GM19395 (cell line): ENCODE measurements around the gene ZBTB25.
A peak's percentile ranks its signal among the peaks of the same experiment; 100 is the strongest.

ENCODE experiments used
- ATAC-seq: cut with Tn5 transposase; IDR thresholded peaks from one replicate; pipeline ENCODE4 v1.9.1; 2021; ENCODE audit warnings: mild to moderate bottlenecking, moderate library complexity; ENCODE audit not compliant: unreplicated experiment

Gene ZBTB25

DNA sequence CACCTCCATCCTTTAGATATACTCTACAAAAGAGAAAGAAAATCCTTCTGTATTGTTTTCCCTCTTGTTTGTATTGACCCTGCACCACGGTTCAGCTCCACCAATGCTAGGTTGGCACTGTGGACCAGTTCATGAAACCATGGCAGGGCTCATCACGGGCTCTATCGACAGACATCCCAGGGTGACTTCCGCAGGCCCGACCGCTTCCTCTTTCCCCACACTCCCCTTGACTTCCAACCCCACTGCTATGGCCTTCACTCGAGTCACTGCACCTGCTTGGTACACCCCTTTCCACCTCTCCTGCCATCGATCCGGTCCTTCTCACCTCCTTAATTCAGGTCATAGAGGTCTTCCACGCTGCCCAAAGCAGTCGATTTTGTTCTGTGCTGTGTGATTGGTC, 59.5 kb downstream of the ZBTB25 start:
- no peak for ATAC-seq

DNA sequence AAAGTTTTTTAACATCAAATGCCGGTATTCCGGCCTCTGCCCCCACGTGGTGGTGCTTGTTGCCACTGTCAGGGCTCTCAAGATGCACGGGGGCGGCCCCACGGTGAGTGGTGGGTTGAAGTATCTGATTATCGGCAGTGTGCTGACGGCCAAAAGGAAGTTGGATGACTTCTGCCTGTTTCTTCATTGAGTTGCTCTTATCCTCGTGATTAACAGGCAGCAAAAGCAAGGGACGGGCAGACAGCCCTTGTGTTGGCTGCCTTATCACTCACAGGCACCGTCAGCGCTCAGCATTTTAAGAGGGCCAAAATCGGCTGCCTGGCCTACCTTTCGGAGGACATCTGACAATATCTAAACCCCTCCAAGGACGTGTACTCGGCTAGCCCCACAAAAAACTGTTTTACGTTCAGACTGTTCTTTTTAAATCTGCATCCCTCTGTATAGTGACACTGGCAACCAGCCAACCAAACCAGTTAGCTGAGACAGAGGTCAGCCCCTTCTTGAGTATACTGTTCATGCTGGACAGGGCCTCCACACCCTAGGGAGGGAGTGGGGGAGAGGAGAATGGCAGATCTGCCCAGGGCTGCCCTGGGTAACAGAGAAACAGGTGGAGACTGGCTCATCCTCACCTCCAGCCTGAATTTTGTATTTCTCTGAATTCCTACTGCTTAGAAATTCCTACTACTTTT, 61.2 kb downstream of the ZBTB25 start:
- ATAC-seq = no peak

DNA sequence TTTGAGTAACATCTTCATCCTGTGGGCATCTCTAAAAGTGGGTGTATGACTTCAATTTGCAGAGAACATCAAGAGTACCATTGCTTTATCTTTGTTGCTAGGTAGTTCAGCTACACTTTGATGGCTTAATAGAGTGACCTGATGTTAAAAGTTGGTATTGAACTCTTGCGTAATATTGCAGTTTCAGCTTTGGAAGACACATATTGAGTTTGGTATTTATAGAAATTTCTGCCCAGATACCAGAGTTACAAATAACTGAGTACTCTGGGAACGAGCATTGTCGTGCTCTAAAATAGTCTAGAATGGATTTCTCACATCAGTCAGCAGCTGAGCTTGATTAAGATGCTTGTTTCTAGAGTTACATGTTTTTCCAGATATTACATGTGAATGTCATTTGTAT, 63.1 kb downstream of the ZBTB25 start:
- ATAC-seq = no peak

DNA sequence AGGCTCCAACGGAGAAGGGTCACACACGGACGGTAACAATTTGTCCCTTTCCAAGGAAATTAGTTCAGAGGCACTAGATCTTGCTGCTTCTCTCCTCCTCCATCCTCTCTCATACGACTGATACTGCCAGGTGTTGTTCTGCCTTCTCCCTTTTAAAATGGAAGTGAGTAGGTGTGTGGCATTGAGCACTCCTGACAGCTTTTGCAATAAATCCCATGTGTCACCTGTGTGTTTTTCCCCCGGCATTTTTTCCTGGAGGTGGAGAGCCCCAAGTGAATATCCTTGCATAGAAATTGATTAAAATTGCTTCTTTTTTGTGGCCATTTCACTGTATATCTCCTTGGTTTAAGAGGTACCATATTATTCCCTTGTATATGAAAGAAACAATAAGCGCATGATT, 64.5 kb downstream of the ZBTB25 start:
- ATAC-seq = no peak

DNA sequence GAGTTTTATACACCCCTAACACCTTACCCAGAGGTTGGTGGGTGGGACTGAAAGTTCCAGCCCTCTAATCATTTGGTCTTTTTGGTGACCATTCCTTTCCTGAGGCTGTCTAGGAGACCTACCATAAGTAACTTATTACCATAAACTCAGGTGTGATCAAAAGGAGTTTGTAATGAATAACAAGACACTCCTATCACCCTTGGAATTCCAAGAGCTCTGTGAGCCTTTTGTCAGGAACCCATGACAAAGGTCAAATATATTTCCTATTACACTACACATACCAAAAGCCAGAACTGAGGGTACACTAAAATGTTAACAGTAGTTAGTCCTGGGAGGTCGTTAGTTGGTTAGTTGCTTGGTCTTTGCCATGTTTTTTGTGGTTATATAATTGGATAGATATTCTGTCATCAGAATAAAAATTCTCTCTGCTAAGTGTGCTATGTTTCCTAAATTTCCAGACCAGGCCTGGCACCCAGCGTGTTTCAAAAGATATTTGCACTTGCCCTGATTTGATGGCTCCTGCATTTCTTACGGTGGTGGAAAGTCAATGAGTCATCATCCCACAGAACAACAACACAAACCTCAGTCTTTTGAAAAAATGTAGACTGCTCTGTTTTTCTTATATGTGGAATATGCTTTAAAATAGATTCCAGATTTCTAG, 65.3 kb downstream of the ZBTB25 start:
- ATAC-seq = no peak

DNA sequence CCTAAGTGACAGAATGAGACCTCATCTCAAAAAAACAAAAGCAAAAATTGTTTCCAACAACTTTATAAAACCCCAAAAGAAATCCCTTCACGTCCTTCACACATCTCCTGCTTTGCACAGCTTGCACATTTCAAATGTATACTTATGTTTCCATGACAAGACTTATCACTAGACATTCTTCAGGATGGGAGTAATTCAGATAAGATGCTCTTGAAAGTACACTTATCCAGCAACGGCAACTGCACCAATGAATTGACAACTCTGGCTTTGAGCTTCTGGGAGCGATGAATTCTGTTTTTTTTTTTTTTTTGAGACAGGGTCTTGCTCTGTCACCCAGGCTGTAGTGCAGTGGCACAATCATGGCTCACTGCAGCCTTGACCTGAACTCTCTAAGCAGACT, 69.1 kb downstream of the ZBTB25 start:
- ATAC-seq = no peak

DNA sequence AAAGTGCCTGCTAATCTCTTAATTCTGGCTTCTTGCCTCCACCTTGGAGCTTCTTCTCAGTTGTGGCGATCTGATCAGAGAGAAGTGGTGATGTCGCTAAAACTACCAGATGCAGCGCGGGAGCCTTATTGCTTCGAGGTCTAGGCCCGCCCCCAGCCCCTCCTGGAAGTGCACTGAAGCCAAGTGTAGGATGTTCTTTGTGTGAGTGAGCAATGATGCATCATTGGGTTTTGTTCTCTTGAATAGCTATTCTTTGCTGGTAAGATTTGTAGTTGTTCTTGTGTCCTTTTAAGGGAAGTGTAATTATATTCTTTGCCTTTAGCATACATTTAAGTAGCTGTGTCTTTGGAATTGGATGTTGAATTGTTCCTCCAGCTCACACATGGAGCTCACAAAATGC, 79.7 kb downstream of the ZBTB25 start:
- ATAC-seq = no peak

DNA sequence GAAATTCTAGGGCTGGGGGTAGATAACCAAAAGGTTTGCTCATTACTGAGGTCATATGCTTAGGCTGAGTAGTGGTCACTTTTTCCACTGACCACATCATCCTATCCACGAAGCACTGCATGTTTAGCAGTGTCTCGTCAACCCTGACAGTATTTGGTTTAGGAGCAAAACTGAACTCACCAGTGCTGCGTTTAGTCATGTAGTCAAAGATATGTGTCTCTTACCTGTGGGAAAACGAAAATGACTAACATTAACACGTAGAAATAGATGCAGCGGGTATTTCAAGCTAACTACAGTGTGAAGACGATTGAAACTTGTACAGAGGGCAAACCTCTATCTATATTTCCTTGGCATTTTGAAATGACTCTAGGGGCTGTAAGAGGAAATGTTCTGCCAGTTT, 80.9 kb downstream of the ZBTB25 start:
- no peak for ATAC-seq

DNA sequence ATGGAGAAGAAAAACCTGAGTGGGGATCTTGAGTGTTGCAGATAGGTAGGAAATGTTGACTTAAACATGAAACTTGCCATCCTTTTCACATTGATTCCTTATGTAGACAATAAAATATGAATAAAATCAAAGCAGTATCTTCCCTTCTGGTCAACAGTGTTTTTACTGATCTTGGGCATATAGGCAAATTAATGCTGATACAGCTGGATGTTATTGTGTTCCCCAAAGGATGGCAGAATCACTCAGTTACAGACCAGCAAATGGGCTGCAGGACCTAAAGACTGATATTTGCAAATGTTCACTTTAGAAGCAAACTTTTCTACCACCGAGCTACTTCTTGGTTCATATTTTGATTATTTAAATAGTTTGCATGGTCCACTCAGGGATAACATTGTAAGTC, 81.6 kb downstream of the ZBTB25 start:
- ATAC-seq = no peak

DNA sequence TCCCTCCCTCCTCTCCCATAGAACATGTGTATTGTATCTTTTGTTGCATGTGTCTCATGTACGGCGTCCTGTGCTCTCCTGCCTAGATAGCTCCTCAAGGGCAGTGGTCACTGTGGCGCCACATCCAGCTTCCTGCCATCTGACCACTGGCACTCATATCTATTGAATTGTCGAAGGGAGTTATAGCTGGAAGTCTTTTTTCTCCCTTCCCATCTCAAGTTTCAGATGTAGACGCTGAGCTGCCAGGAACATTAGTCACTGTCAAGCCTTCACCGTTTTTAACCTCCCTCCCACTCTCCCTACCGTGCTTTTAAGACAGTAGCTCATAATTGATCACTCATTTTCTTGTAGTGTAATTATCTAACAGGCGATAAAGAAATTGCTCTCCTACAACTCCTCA, 82.5 kb downstream of the ZBTB25 start:
- no peak for ATAC-seq

DNA sequence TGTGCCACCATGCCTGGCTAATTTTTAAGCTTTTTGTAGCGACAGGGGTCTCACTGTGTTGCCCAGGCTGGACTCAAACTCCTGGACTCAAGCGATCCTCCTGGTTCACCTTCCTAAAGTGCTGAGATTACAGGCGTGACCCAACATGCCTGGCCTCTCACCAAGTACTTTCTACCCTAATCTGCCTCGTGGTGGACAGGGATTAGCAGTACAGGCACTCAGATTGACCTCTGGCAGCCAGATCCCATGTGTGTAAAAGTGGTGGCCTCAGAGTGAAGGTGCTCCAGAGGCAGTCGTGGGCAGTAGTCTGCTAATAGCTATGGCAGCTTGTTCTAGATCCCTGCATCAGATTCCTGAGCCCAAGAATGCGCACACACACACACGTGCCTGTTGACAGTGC, 84.6 kb downstream of the ZBTB25 start:
- no peak for ATAC-seq

DNA sequence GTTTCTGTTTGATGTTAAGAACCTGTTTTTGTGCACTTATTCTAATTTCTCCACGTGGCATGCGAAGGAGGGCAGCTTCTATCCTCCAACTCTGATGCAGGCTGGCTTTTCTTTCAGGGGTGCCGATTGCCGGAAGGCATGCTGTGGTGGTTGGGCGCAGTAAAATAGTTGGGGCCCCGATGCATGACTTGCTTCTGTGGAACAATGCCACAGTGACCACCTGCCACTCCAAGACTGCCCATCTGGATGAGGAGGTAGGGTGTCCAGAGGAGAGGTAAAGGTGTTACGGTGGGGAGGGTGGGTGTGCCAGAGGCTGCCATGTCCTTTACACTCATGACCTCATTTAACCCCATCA, 85.9 kb downstream of the ZBTB25 start:
- ATAC-seq = no peak

DNA sequence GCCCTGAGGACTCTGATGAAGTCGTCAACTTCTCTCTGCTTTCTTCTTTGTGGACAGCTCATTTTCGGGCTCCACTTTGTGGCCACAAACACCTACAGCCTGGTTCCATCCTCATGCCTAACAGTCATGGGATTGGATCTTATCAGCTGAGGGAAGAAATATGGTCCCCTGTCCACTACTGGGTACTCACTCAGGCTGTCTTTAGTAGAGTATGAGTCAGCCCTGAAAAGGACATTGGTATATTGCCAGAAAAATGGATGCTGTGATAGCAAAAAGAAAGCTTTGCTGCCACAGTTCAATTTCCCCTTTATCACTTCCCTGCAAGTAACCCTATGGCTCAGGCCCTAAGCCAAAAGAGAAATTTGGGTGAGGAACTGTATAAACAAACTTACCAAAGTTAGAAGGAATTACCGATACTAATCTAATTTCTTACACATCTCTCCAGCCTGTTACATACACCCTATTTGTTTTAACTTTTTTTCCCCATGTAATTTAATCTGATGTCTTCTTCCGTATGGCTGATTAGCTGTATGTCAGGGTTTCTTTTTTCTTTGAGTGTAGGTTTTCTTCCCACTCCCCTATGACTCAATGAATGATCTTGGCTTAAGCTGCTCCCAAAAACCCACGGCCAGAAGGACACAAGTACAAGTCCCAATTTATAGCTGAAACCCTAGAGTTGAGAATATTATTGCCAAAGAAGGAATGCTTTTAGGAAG, 86.4 kb downstream of the ZBTB25 start:
- ATAC-seq = no peak

DNA sequence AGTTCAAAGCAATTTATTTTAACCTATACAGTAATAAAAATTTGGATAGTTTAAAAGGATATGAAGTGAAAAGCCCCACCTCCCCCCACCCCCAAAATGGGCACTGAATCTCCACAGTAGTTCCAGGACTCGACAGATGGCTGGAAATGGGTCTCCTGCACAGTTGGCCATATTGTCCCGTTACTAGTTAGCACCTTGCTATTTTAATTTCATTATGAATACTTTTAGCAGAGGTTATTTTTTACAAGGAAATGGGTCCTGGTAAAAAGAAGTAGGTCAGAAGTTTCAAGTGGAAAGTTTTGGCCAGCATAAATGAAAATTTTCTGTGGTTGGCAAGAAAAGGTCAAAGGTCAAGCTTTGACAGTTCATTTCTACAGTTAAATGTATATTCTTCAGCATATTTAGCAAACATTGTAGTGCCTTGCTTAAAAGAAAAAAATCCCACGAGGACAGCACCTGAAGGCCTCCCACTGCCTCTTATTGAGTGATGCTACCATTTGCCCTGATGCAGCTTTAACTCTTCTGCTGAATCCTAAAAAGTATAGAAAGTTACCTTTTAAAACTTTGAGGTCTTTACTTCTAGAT, 87.2 kb downstream of the ZBTB25 start:
- no peak for ATAC-seq

DNA sequence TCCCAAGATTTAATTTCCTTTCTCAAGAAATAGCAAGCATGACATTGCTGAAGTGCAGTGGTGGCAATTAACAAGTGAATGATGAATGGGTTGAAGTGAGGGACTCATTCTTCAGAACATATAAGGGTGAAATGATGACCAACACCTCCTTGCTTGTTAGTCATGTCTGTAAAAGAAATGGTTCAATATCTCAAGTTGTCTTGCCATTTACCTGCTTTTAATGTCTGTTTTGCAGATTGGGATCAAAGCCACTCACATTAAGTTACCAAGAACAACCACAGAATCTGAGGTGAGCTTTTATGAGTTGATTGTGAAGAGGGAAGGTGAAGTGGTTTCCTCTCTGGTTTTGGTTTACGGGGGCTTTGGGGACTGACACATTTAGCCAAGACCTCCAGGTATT, 91.4 kb downstream of the ZBTB25 start:
- no peak for ATAC-seq

DNA sequence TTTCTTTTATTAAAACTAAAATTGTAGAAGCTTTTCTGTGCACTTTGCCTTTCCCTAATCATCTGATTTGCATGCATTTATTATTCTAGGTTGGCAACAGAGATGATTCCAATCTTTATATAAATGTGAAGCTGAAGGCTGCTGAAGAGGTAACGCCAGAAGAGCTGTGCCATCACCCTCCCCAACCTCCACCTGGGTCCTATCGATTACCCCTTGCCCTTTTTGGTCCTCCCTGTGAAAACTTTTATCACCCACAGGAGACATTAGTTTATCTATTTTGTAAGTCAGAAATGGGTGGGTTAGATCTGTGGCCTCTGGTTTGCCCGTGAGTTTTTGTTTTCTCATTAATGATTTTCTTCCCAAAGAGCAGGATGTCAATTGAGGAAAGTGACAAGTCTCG, 92.6 kb downstream of the ZBTB25 start:
- ATAC-seq = no peak

DNA sequence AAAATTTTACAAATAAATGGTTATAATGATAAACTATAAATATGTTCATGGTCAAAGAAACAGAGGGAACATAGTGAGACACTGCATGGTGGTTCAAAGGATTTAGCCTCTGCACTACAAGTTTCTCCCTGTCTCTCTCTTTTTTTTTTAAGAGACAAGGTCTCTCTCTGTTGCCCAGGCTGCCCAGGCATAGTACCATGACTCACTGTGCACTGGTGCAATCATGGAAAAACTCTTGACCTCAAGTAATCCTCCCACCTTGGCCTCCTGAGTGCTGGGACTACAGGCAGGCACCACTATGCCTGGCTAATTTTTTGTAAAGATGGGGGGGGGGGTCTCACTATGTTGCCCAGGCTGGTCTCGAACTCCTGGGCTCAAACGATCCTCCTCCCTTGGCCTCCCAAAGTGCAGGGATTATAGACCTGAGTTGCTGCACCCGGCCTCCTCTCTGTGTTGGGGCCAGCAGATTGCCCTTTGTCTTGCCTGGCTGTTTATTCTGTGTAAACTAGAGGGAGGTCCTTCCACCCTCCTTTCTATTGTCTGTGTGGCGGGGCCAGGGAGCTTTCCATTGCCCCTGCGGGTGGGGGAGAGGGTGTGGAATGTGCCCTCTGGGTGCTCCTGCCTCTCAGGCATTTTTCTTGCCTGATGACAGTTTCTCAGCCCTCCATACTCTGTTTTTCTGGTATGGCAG, 93.4 kb downstream of the ZBTB25 start:
- ATAC-seq = no peak

DNA sequence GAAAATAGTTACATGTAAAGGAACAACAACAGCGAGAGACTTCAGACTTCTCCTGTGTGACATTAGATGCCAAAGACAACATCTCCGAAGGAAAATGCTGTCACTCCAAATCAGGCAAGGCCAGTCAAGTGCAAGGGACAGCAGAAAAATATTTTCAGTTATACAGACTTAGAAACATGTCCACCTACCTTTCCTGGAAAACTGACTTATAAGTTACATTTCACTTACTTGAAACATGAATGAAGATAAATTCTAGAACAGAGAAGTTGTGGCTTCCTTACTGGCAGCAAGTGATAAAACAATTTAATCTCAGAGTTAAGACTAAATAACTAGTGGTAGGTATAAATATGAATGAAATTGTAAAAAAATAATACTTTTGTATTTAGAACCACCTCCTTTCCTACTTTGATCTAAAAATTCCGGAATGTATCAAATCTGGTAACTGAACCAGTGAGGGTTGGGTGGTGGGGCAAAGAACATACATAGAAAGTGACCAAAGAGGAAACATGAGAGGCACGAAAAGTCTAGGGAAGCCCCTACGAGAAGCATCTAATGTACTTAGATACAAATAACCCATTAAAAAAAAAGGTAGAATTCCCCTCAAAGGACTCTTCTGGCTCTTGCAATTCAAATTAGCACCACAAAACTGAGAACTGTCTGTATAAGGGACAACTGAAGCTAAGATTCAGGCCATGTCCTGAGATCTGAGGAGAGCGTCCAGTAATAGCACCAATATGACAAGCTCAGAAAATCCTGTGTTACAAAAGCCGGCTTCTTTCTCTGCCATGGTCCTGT, 94.3 kb downstream of the ZBTB25 start:
- ATAC-seq = no peak

DNA sequence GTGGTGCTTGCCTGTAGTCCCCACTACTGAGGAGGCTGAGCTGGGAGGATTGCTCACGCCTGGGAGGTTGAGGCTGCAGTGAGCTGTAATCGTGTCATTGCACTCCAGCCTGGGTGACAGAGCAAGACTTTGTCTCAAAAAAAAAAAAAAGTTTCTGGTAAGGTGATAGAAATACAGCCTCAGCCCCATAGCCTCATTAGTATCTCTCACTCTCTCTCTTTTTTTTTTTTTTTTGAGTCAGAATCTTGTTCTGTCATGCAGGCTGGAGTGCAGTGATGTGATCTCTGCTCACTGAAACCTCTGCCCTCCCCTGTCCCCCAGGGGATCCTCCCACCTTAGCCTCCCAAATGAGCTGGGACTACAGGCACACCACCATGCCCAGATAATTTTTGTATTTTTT, 96.3 kb downstream of the ZBTB25 start:
- ATAC-seq = peak; percentile 71

DNA sequence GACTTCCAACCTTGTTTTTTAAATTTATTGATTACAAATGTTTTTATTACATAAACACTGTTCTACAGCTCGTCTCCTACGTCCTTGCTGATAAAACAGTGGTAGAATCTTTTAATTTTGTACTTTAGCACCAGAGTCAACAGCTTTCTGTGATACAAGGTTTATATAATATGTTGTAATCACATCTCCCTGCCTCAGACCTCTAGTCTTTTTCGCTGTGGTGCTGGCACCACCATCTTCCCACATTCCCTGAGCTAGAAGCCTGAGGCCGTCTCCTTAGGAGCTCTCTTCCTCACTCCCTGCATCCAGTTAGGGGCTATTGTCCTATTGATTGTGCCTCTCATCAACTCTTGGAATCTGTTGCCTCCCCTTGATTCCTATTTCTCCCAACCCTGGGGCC, 98.3 kb downstream of the ZBTB25 start:
- no peak for ATAC-seq

DNA sequence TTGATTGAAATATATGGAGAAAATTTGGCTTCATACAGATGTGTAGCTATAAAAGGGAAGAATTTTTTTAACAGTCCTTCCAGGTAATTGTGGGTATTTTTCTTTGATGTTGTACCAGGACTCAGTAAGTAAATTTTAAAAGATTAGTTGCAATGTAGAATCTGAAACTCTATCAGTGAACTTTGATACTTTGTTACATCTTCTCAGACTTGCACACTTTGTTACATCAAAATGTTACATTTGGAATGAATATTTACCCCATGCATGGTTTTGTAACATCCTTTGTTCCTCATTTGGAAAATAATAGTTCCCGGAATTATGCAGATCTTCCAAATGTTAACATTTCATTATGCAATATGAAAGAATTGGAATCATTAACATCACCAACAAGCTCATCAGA, 101.7 kb downstream of the ZBTB25 start:
- no peak for ATAC-seq
